GM19452 (cell line): ENCODE results near the gene TMEM59L.

Source experiments
- ATAC-seq: cut with Tn5 transposase; IDR thresholded peaks from one replicate; pipeline ENCODE4 v1.9.1; 2021; ENCODE audit not compliant: unreplicated experiment

Gene TMEM59L

DNA sequence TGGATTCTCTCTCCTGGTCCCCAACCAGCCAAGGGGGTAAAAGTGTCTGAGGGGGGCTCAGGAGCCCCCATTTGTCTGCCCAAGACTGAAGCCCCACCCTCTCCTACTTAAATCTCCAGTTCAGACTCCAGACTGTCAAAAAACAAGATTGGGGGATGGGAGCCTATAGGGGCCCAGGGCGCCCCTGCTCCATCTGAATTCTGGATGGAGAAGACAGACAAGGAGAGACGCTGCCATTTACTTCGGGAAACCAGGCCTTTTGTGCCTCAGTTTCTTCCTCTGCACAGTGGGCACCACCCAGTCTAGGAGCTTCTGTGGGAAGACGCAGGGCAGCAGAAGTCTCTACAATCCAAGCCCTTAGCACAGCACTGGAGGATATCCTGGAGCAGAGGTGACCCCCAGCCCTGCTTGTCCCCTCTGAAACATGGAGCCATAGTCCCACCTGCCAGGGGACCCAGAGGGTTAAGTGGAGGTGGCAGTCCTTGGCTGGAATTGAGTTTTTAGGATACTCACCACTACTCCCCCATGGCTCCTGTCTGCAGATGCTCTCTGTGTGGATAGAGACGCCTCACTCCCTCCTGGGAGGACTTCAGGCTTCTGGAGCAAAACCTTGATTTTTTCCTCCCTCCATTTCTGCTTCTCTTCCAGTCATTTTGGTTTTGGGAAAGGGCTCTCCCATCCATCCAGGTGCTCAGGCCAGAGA, 4.4 kb upstream of the TMEM59L start:
- no peak for ATAC-seq

DNA sequence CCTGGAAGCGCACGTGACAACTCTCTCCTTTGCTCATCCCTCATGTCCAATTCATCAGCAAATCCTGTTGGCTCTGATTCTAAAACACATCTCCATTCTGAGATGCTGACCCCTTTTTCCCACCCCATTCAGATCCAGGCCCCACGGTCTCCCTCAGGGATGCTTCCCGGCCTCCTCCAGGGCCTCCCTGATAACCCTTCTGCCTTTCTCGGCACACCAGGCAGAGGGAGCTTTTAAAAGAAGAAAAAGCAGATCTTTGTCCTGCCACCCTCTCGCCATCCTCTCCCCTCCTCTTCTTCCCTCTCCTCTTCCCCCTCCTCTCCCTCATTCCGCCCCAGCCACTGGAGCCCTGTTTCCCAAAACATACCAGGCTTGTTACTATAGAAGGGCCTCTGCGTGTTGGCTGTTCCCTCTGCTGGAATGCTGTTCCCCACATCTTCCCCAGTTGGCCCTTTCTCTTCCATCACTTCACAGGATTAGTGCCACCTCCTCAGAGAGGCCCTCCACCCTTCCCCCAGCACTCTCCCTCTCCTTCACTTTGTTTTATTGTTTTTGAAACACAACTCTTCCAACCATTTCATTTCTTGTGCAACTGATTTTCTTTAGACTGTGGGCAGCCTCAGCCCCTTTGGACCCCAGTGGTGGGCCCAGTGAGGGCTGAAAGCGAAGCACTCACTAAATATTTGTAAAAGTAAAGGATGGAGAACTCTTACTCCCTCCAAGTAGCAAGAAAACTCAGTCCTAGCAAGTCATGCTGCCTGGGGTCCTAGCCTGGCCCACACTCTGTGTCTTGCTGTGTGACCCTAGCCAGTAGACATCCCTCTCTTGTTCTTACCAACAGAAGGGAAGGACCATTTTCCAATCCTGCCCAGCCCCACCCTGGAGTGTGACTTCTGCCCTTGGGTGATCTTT, 3.6 kb upstream of the TMEM59L start:
- no peak for ATAC-seq

DNA sequence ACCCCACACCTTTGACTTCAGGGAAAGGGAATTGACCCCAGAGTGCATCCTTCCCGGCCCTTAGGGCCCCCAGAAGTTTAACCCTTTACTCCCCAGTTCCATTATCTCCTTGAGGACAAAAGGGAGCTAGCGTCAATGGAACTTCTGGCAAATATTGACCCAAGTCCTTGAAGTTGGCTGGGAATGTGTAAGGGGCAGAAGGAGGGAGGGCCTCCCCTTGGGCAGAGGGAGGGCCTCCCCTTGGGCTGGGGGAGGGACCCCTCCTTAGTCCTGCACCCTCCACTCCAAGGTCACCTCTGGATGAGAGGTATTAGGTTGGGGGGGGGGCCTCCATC, 3.0 kb upstream of the TMEM59L start:
- ATAC-seq = no peak

DNA sequence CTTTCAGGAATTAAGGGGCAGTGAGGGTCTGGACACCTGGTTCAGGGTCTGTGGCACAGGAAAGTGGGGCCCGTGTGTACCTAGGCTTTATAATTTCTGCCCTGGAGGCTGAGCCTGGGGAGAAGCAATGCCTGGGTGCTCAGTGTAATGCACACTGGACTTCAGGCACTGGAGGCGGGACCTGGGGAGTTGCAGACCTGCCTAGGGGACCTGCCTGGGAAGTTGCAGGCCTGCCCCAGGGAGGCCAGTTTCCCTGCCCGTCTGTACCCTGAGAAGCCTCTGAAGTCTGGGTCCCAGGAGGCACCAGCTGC, 2.5 kb upstream of the TMEM59L start:
- no peak for ATAC-seq

DNA sequence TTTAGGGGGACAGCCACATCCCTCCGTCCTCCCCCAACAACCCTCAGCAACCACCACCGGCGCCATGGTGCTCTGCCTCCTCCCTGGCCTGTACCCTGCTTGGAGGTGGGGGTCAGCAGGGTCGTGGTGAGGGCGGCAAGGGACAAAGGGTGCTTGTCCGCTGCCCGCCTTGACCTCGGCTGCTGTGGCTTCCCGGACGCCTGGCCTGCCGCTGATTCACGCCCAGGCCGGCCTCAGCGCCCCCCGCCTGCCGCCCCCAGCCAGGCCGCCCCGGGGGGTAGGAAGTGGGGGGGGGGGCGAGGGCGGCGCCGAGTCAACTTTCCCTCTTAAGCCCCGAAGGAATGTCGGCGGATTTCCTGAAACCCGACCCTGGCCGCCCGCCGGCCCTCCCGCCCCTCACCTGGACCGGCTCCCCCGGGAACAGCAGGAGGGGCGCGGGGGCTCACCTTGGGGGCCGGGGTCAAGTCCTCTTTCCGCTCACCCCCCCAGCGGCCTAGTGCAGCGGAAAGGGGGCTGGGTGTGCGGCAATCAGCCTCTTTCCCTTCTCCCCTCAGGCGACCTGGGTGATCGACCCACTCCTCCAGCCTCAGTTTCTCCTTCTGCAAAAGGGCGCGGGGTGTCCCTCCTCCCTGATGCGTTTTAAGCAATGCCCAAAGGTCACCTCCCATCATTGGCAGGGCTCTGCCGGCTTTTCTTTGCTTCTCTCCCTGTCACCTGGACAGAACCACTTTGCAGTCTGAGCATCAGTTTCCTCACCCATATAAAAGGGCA, 1.9 kb upstream of the TMEM59L start:
- ATAC-seq = no peak

DNA sequence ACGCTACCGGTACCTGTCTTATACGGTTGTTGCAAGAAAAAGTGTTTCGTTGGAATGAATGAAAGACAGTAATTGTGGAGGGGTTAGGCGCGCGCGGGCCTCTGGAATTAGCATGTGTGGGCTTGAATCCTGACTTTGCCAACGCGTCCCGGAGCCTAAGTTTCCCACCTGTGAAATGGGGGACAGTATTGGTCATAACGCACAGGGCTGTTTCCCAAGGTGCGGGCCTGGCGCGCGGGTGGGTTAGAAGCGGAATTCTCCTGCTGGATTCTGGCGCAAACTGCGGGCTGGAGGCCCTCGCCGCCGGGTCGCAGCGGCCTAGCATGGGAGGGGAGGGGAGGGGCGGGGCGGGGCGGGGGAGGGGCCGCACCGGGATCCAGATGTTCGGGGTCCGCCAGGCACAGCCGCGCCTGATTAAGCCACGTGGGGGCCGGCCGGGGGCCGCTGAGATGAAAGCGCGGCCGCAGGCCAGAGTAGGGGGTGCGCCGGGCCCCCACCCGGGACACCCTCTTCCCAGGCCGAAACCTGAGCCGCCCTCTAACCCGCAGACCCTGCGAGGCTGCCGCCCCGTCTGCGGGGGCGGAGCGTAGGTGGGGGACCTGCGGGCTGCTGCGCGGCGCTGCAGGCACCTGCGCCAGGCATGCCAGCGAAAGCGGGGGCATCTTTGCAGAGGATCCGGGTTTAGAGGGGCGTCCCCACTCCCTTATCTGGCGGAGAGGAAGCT, 1.2 kb upstream of the TMEM59L start:
- no peak for ATAC-seq

DNA sequence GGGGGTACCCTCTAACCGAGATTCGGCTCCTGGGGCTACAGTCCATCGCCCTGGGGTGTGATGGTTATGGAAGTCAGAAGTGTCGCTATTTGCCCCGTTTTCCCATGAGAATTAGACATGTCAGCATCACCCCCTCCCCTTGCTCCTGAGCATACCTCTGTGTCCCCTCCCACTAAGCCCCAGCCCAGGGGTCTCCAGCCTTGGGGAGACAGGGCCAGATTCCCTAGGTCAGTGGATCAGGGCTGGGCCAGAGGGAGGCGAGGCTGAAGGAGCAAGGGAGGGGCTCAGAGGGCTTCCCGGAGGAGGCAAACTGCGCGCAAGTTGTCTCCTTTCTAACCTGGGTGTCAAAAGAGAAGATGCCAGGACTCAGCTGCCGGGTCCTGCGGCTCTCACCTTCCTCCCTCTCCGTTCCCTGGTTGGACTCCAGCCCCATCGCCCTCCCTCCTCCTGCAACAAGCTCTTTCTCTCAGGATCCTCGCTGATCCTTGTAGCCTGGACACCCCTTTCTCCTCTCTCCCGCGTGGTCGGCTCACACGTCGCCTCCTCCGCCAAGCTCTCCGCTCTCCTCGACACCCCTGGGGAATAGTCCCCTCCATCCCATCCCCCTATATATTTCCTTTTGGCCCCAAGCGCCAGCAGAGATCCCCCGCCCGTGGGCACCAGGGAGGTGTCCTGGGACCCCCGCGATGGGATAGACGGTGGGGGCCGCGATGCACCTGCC, 459 bp upstream of the TMEM59L start:
- ATAC-seq = no peak

DNA sequence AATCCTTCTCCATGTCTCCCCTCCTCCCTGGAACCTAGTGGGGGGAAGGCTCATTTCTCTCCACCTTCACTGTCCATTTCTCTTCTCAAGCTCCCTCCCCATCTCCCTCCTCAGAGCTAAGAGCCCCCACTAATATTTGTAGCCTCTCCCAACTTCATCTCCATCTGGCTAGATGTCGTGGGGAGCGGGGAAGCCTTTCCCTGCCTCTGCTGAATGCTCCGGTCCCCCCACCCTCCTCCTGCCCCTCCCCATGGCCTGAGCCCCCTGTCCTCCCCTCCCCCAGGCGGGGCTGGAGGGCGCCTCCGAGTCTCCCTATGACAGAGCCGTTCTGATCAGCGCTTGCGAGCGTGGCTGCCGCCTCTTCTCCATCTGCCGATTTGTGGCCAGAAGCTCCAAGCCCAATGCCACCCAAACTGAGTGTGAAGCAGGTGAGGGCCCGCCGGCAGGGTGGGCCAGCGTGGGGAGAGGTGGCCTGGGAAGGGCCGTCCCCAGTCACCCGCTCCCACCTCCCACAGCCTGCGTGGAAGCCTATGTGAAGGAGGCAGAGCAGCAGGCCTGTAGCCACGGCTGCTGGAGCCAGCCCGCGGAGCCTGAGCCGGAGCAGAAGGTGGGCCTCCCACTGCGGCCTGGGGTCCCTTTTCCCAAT, 1.0 kb downstream of the TMEM59L start:
- ATAC-seq = no peak

DNA sequence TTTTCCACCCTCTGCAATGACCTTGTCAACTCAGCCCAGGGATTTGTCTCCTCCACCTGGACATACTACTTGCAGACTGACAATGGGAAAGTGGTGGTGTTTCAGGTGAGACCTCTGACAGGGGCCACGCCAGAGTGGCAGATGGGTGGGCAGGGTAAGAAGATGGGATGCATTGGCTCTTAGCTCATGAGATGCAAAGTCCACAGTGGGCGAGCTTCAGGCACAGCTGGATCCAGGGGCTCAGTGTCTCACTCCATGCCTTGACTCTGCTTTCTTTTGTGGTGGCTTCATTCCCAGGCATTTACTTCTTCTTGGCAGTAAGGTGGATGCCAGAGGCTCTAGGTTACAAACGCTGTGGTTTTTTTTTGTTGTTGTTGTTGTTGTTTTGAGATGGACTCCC, 3.4 kb downstream of the TMEM59L start:
- ATAC-seq = no peak

DNA sequence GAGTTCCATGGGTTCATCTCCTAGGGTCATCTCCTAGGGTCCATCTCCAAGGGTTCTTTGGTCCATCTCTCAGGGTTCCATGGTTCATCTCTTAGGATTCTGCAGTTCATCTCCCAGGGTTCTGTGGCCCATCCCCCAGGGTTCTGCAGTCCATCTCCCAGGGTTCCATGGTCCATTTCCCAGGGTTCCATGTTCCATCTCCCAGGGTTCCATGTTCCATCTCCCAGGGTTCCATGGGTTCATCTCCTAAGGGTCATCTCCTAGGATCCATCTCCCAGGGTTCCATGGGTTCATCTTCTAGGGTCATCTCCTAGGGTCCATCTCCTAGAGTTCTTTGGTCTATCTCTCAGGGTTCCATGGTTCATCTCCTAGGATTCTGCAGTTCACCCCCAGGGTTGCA, 4.9 kb downstream of the TMEM59L start:
- ATAC-seq = no peak

DNA sequence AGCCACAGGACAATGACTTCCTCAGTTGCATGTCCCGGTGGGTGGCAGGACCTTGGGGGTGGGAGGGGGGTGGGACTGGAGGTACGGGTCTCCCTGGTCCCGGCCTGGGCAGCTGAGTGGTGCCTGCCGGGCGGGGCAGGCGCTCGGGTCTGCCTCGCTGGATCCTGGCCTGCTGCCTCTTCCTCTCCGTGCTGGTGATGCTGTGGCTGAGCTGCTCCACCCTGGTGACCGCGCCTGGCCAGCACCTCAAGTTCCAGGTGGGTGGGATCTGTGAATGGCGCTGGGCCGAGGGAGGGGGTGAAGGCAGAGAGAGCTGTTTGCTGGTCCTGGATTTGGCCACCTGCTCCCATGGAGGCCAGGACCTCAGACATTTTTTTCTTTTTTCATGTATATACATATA, 5.6 kb downstream of the TMEM59L start:
- ATAC-seq = no peak

DNA sequence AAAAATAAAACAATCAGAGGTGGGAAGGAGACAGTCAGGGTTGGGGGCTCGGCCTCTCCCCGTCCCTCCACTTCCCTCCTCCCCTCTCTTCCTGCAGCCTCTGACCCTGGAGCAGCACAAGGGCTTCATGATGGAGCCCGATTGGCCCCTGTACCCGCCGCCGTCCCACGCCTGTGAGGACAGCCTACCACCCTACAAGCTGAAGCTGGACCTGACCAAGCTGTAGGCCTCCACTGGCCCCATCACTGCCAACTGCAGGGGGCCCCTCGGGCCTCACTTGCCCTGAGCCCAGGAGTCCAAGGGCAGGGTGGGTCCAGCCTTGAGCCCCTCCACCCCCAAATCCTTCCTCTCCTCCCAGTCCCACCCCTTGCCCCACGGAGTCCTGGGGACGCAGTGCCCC, 7.6 kb downstream of the TMEM59L start:
- no peak for ATAC-seq

DNA sequence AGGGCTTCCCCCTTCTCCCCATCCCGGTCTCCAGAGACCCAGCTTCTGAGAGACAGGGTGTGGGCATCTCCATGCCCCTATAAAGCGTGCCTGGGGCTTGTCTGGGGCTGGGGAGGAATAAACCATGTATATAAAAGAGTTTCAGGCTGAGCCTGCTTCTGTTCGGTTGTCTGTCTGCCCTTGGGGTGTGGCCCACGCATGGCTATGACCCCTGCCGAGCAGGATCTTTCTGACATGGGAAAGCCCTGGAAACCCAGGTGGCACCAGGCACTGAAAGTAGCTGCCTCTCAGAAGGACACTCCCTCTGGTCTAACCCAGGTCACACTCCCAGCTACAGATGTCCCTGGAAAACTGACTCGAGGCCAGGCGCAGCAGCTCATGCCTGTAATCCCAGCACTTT, 8.2 kb downstream of the TMEM59L start:
- ATAC-seq = no peak

DNA sequence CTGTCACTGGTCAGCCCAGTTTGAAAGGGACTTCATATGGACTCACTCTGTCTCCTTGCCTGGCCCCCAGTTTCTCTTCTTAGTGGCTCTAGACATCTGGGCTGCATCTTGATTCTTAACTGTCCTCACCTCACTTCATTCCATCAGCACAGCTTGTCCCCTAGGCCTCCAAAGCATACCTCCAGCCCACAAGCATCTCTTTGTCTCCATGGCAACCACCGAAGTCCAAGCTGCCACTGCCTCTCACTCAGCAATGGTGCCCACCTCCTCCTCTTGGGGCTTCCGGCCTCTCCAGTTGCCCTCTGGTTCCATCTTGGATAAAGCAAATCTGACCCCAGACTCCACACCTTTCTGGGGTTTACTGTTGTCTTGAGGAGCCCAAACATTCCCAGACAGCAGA, 14.2 kb downstream of the TMEM59L start:
- no peak for ATAC-seq

DNA sequence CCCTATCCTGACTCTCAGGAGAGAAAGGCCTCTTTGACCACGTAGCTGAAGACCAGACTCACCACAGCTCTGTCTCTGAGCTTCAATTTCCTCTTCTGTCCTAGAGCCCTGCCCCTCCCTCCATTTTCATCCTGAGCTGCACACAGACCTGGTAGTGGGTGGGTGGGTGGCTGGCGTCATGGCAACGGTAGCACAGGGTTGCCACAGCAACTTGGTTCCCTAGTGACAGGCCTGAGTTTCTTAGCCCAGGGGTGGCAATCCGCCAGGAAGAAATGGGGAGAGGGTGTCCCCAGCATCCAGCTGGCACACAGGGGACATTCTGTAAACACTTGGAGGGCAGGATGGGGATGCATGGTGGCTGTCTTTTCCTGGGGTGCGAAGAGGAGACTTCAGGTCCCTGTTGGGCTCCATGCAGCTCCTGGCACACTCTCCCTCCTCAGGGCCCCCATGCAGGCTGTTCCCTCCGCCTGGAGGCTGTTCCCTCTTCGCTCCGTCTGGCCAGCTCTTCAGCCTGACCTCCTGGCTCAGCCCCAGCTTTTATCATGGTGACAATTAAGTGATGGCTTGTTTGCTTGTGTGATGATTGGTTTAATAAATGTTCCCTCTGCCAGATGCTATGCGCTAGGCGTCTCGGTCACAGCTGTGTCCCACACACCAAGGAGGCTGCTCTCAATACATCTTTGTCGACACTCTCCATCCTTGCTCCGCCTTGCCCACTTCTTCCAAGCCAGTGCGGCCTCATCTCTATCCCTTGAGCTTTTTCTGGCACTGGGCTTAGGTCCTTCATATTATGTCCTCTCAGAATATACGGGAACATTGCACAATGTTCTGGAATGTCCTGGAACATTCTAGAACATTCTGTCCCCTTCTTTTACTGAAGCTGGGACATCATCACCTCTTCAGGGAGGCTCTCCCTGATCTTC, 16.8 kb downstream of the TMEM59L start:
- ATAC-seq = no peak

DNA sequence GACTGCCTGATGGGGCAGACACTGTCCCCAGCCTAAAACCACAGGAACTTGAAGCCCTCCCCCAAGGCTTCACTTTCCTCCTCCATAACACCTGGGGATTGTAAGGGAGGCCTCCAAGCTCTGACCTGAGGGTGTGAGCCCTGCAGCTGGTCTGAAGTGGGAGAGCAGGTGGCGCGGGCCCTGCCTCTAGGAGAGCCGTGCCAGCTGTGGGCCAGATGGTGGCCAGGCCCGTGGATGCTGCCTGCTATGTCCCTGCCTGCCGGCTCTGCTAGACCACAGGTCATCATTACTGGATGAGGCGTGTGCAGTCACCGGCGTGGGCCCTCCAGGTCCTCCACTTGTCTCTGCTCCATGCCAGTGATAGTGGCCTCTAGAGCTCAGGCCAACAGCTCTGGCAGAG, 20.7 kb downstream of the TMEM59L start:
- no peak for ATAC-seq

DNA sequence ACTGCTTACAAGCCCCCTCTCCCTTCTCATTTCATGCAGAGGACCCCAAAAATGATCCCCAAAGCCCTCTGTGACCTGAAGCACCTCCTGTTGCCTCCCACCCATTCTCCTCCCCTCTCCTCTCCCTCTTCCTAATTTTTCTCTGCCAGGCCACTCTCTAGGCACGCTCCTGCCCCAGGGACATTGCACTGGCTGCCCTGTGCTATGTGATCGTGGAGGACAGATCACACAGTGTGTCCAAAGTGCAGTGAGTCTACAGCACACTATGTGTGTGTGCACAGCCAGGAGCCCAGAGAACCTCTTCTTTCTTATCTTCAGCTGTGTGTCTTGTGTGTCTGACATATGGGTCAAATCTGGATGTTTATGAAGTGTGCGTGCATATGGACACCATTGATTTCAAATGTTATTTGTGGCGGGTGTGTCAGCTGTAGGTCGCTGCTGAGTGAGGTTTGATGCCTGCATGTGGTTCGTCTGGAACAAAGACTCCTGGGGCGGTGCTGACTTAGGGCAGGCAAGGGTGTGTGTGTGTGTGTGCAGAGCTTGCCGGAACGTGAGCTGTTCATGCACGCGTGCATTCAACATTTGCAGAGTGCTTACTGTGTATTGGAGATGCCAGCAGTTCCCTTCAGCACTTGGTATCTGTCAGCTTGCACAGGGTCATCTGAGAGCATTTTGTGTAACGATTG, 22.1 kb downstream of the TMEM59L start:
- no peak for ATAC-seq

DNA sequence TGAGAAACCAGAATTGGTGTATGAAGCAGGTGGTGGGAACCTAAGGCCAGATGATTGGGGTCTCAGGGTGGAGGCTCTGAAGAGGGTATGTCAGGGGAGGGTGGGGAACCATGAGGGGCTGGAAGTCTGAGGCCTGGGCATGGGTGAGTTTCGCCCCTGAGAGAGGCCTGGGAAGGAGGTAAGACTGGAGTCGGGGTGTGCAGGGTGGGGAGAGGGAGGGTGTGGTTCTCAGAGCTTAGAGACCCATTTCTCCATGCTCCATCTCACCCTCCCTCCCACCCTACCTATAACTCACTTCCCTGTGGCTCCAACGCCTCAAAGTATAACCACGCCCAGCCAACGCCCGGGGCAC, 23.1 kb downstream of the TMEM59L start:
- ATAC-seq = no peak
